H9 (cell line): ENCODE measurements around the gene IRF1. TPM values are rescaled to one million over a fixed set of nuclear protein-coding genes. Genes with fewer than 3 reads are reported as not detected.

Source experiments
- DNase-seq: peaks from one replicate; pipeline ENCODE4 v3.0.0-alpha.2; 2017
- H2AFZ ChIP-seq: one replicate; pipeline ENCODE4 v1.6.1; 2013; ENCODE audit warnings: mild to moderate bottlenecking, low read length, control low read depth, moderate library complexity
- H2AK5ac ChIP-seq: 2 replicates; pipeline ENCODE4 v1.6.1; 2013; ENCODE audit warnings: low read length, control low read depth, mixed read lengths; ENCODE audit not compliant: insufficient read length
- H2BK120ac ChIP-seq: one replicate; pipeline ENCODE4 v1.6.1; 2013; ENCODE audit warnings: low read depth, mild to moderate bottlenecking, low read length, control low read depth, inconsistent platforms; ENCODE audit not compliant: poor library complexity, severe bottlenecking
- H2BK12ac ChIP-seq: 2 replicates; pipeline ENCODE4 v1.6.1; 2013; ENCODE audit warnings: low read length, control low read depth, mixed read lengths, low read depth; ENCODE audit not compliant: insufficient read length
- H2BK15ac ChIP-seq: 2 replicates; pipeline ENCODE4 v1.6.1; 2013; ENCODE audit warnings: low read depth, low read length, control low read depth
- H2BK20ac ChIP-seq: one replicate; pipeline ENCODE4 v1.6.1; 2013; ENCODE audit warnings: low read depth, mild to moderate bottlenecking, low read length, control low read depth, inconsistent platforms; ENCODE audit not compliant: poor library complexity, severe bottlenecking
- H2BK5ac ChIP-seq: 2 replicates; pipeline ENCODE4 v1.6.1; 2013; ENCODE audit warnings: low read length, control low read depth, mixed read lengths; ENCODE audit not compliant: insufficient read length
- H3K14ac ChIP-seq: 2 replicates; pipeline ENCODE4 v1.6.1; 2013; ENCODE audit warnings: low read length, control low read depth; ENCODE audit not compliant: insufficient read depth
- H3K18ac ChIP-seq: 2 replicates; pipeline ENCODE4 v1.6.1; 2013; ENCODE audit warnings: low read depth, mild to moderate bottlenecking, mixed read lengths, low read length, control low read depth; ENCODE audit not compliant: insufficient read length
- H3K23ac ChIP-seq: 2 replicates; pipeline ENCODE4 v1.6.1; 2013; ENCODE audit warnings: low read length, control low read depth, mixed read lengths, low read depth; ENCODE audit not compliant: insufficient read length
- H3K23me2 ChIP-seq: 2 replicates; pipeline ENCODE4 v1.6.1; 2013; ENCODE audit warnings: low read depth, mild to moderate bottlenecking, mixed read lengths, low read length, control low read depth; ENCODE audit not compliant: insufficient read length, poor library complexity, severe bottlenecking
- H3K27ac ChIP-seq: 2 replicates; pipeline ENCODE4 v1.5.1; 2013; ENCODE audit warnings: low read length, control low read depth, mixed read lengths, low read depth; ENCODE audit not compliant: insufficient read length
- H3K27me3 ChIP-seq: 2 replicates; pipeline ENCODE4 v1.6.1; 2013; ENCODE audit warnings: low read length, control low read depth, inconsistent platforms; ENCODE audit not compliant: insufficient read depth
- H3K4ac ChIP-seq: 2 replicates; pipeline ENCODE4 v1.6.1; 2013; ENCODE audit warnings: low read depth, mild to moderate bottlenecking, control low read depth, inconsistent platforms, low read length, moderate library complexity
- H3K4me1 ChIP-seq: 2 replicates; pipeline ENCODE4 v1.6.1; 2013; ENCODE audit warnings: low read length, control low read depth, inconsistent platforms; ENCODE audit not compliant: insufficient read depth
- H3K4me2 ChIP-seq: 2 replicates; pipeline ENCODE4 v1.6.1; 2013; ENCODE audit warnings: low read length, control low read depth, mixed read lengths; ENCODE audit not compliant: insufficient read length, insufficient read depth
- H3K56ac ChIP-seq: 2 replicates; pipeline ENCODE4 v1.6.1; 2013; ENCODE audit warnings: low read depth, mild to moderate bottlenecking, mixed read lengths, low read length, control low read depth; ENCODE audit not compliant: insufficient read length
- H3K79me1 ChIP-seq: 2 replicates; pipeline ENCODE4 v1.6.1; 2013; ENCODE audit warnings: low read depth, mild to moderate bottlenecking, moderate library complexity, low read length, control low read depth, inconsistent platforms; ENCODE audit not compliant: insufficient read depth, poor library complexity, severe bottlenecking
- H3K79me2 ChIP-seq: 2 replicates; pipeline ENCODE4 v1.6.1; 2013; ENCODE audit warnings: low read length, control low read depth, inconsistent platforms; ENCODE audit not compliant: insufficient read depth
- H3K9ac ChIP-seq: 2 replicates; pipeline ENCODE4 v1.6.1; 2013; ENCODE audit warnings: low read length, control low read depth, mixed read lengths; ENCODE audit not compliant: insufficient read length; ENCODE audit errors: extremely low read depth
- H3K9me3 ChIP-seq: one replicate; pipeline ENCODE4 v1.6.1; 2013; ENCODE audit warnings: low read depth, low read length, inconsistent platforms; ENCODE audit not compliant: control insufficient read depth
- H3T11ph ChIP-seq: one replicate; pipeline ENCODE4 v1.6.1; 2013; ENCODE audit warnings: mild to moderate bottlenecking, low read length, control low read depth, inconsistent platforms
- H4K20me1 ChIP-seq: one replicate; pipeline ENCODE4 v1.6.1; 2013; ENCODE audit not compliant: control insufficient read depth, insufficient read length, insufficient read depth
- H4K5ac ChIP-seq: 2 replicates; pipeline ENCODE4 v1.6.1; 2013; ENCODE audit warnings: low read depth, mild to moderate bottlenecking, mixed read lengths, low read length, control low read depth; ENCODE audit not compliant: insufficient read length
- H4K8ac ChIP-seq: replicated peaks from 2 replicates; pipeline ENCODE4 v1.6.1; 2013; ENCODE audit warnings: low read length, control low read depth, mixed read lengths, low read depth; ENCODE audit not compliant: insufficient read length
- H4K91ac ChIP-seq: 2 replicates; pipeline ENCODE4 v1.6.1; 2013; ENCODE audit warnings: low read depth, mild to moderate bottlenecking, moderate library complexity, mixed read lengths, low read length, control low read depth; ENCODE audit not compliant: insufficient read length
- H3K27ac Mint-ChIP-seq, 3 experiments: 2 replicates in 2 of 3; 3 replicates in 1 of 3; pipeline ENCODE4 v1.8.0; 2020 to 2021; ENCODE audit warnings: mixed read lengths in 3 of 3, mild to moderate bottlenecking in 1 of 3, moderate library complexity in 1 of 3
- H3K27me3 Mint-ChIP-seq: 2 replicates; pipeline ENCODE4 v1.8.0; 2021; ENCODE audit warnings: low read depth, mild to moderate bottlenecking, moderate library complexity, mixed read lengths
- H3K36me3 Mint-ChIP-seq, 3 experiments: 2 replicates in 2 of 3; 3 replicates in 1 of 3; pipeline ENCODE4 v1.8.0; 2020 to 2021; ENCODE audit warnings: low read depth in 3 of 3, mixed read lengths in 3 of 3; ENCODE audit not compliant: insufficient read depth in 1 of 3
- H3K4me1 Mint-ChIP-seq, 2 experiments: 2 replicates each; pipeline ENCODE4 v1.8.0; 2020; ENCODE audit warnings: mixed read lengths in 2 of 2
- H3K4me3 Mint-ChIP-seq, 2 experiments: 2 replicates in 1 of 2; 3 replicates in 1 of 2; pipeline ENCODE4 v1.8.0; 2020 to 2021; ENCODE audit warnings: mild to moderate bottlenecking in 2 of 2, mixed read lengths in 2 of 2, moderate library complexity in 1 of 2
- H3K9me3 Mint-ChIP-seq, 2 experiments: 2 replicates in 1 of 2; 3 replicates in 1 of 2; pipeline ENCODE4 v1.8.0; 2020; ENCODE audit warnings: mild to moderate bottlenecking in 2 of 2, mixed read lengths in 2 of 2, moderate library complexity in 1 of 2
- WGBS: extraction: QIAGEN DNeasy Blood & Tissue Kit; methylation state at CpG from one replicate; pipeline ENCODE4 v1.1.7; 2013; ENCODE audit warnings: missing lambda C conversion rate, low lambda C conversion rate, mixed read lengths; ENCODE audit not compliant: insufficient read length; ENCODE audit errors: extremely low coverage; 5-methylcytosine and 5-hydroxymethylcytosine counted together
- total RNA-seq: library from RNA; stranded (reverse); gene quantifications from 2 replicates; pipeline ENCODE4 v1.2.1, GENCODE V29; 2021
- TF ChIP-seq, protein P1 (sequence below): fragments of 200-600 bp; sonication (generic); conservative IDR thresholded peaks from 3 replicates; pipeline ENCODE4 v1.8.0; 2021; ENCODE audit warnings: antibody characterized with exemption, mild to moderate bottlenecking

IRF1 gene
- total RNA-seq, 1 experiment from 2014 or later = 8.7 TPM

DNA sequence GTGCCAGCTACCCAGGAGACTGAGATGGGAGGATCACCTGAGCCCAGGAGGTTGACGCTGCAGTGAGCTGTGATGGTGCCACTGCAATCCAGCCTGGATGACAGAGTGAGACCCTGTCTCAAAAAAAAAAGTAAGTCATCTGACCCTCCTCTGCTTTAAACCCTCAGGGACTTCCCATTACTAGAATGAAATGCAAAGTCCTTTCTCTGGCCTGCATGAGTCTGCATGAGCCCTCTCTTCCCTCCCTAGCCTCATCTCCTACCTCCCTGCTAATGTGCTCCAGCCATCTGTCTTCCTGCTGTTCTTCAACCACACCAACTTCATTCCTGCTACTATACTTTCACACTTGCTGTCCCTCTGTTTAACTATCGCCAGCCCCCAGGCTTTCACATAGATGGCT, 37.4 kb upstream of the IRF1 start:
- Histone ChIP-seq H4K5ac (no peak overlapping the region), H3K18ac (no peak overlapping the region), H3T11ph (no peak overlapping the region), H2BK20ac (no peak overlapping the region), H3K27ac (no peak overlapping the region), H3K23ac (no peak overlapping the region), H2BK5ac (no peak overlapping the region), H2BK120ac (no peak overlapping the region), H4K91ac (no peak overlapping the region), H3K27me3 (no peaks in the 10 kb centered on the region), H3K9ac (no peak overlapping the region), H4K8ac (no peak overlapping the region), H3K23me2 (no peaks in the 10 kb centered on the region), H2AFZ (no peak overlapping the region), H2BK12ac (no peak overlapping the region), H3K79me2 (no peaks in the 10 kb centered on the region), H3K56ac (no peak overlapping the region), H3K9me3 (no peaks in the 10 kb centered on the region), H3K14ac (no peak overlapping the region), H3K79me1 (no peaks in the 10 kb centered on the region), H3K4ac (no peak overlapping the region), H3K4me1 (no peaks in the 10 kb centered on the region), H2AK5ac (no peak overlapping the region), H3K4me2 (no peak overlapping the region), H4K20me1 (no peaks in the 10 kb centered on the region), H2BK15ac (no peak overlapping the region)
- H3K27me3 Mint-ChIP-seq = peaks cover 14% of the 10 kb centered on the region
- H3K4me1 Mint-ChIP-seq = peaks cover 0 to 2% of the 10 kb centered on the region in 2 experiments; a peak in 2 of 4 replicates
- DNase-seq = no peak
- TF ChIP-seq, protein P1, sequence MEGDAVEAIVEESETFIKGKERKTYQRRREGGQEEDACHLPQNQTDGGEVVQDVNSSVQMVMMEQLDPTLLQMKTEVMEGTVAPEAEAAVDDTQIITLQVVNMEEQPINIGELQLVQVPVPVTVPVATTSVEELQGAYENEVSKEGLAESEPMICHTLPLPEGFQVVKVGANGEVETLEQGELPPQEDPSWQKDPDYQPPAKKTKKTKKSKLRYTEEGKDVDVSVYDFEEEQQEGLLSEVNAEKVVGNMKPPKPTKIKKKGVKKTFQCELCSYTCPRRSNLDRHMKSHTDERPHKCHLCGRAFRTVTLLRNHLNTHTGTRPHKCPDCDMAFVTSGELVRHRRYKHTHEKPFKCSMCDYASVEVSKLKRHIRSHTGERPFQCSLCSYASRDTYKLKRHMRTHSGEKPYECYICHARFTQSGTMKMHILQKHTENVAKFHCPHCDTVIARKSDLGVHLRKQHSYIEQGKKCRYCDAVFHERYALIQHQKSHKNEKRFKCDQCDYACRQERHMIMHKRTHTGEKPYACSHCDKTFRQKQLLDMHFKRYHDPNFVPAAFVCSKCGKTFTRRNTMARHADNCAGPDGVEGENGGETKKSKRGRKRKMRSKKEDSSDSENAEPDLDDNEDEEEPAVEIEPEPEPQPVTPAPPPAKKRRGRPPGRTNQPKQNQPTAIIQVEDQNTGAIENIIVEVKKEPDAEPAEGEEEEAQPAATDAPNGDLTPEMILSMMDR = no peak
- no peak overlapping the region for H3K27ac Mint-ChIP-seq
- no peak overlapping the region for H3K4me3 Mint-ChIP-seq
- H3K36me3 Mint-ChIP-seq = no peaks in the 10 kb centered on the region
- no CpG with 5 or more reads among the region's 2 CpGs for WGBS
- no peaks in the 10 kb centered on the region for H3K9me3 Mint-ChIP-seq
